Ishikawa (cell line): Measurements from ENCODE around the gene ATP6V0E2.

Experiments
- CEBPB ChIP-seq: IDR thresholded peaks from 2 replicates; pipeline ENCODE4 v1.6.1; 2012
- EGR1 ChIP-seq: IDR thresholded peaks from 2 replicates; pipeline ENCODE4 v1.6.1; 2012
- EP300 ChIP-seq: IDR thresholded peaks from 2 replicates; pipeline ENCODE4 v1.6.1; 2012; ENCODE audit warnings: borderline replicate concordance
- FOXM1 ChIP-seq: IDR thresholded peaks from 2 replicates; pipeline ENCODE4 v1.6.1; 2012; ENCODE audit warnings: low read depth, borderline replicate concordance
- RAD21 ChIP-seq: IDR thresholded peaks from 2 replicates; pipeline ENCODE4 v1.6.1; 2012; ENCODE audit warnings: low read depth
- TAF1 ChIP-seq: IDR thresholded peaks from 2 replicates; pipeline ENCODE4 v1.6.1; 2012; ENCODE audit warnings: low read depth, mild to moderate bottlenecking
- TEAD4 ChIP-seq: IDR thresholded peaks from 2 replicates; pipeline ENCODE4 v1.6.1; 2012
- YY1 ChIP-seq: IDR thresholded peaks from 2 replicates; pipeline ENCODE4 v1.6.1; 2012; ENCODE audit warnings: low read depth
- TF ChIP-seq, protein P1 (sequence below): IDR thresholded peaks from 2 replicates; pipeline ENCODE4 v1.6.1; 2012
- TF ChIP-seq, protein P2 (sequence below): IDR thresholded peaks from 2 replicates; pipeline ENCODE4 v1.6.1; 2012; ENCODE audit warnings: low read depth, mild to moderate bottlenecking

DNA sequence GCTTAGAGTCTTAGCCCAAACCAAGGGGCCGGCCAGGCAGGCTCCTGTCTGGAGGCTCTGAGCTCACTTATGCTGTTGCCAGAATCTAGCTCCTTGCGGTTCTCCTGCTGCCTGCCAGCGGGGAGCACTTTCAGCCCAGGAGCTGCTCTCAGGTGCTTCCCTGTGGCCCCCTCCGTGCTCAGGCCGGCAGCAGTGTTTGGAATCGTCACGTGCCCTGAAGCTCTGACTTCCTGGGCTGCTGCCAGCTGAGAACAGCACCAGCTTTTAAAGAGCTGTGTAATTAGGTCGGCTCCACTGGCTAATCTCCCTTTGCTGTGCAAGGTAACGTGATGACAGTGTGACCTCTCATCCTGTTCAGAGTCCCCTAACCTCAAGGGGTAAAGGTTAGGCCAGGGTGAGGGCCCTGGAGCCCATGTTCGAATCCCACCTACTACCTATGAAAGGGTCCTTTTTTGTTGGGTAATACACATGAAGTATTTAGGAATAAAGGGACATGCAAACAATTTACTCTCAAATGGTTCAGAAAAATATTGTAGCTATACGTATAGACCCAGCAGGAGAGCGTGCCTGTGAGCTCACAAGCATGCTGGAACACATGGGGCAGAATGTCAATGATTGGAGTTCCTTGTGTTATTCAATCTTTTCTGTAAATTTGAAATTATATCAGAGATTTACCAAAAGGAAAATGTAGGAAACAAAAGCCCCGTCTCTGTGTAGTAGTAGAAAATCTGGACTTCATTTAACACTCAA, 19.0 kb upstream of the ATP6V0E2 start:
- TF ChIP-seq TEAD4 = 0 out of 2 replicates have a peak, but pooled peaks have one; percentile 30
- no peak for TF ChIP-seq EGR1
- no peak for TF ChIP-seq CEBPB
- no peak; the same call in 1 of the 2 replicates for TF ChIP-seq RAD21
- TF ChIP-seq, protein P1, sequence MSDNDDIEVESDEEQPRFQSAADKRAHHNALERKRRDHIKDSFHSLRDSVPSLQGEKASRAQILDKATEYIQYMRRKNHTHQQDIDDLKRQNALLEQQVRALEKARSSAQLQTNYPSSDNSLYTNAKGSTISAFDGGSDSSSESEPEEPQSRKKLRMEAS = peak; percentile 65; the same call in 1 of the 2 replicates
- no peak for TF ChIP-seq TAF1
- TF ChIP-seq, protein P2, sequence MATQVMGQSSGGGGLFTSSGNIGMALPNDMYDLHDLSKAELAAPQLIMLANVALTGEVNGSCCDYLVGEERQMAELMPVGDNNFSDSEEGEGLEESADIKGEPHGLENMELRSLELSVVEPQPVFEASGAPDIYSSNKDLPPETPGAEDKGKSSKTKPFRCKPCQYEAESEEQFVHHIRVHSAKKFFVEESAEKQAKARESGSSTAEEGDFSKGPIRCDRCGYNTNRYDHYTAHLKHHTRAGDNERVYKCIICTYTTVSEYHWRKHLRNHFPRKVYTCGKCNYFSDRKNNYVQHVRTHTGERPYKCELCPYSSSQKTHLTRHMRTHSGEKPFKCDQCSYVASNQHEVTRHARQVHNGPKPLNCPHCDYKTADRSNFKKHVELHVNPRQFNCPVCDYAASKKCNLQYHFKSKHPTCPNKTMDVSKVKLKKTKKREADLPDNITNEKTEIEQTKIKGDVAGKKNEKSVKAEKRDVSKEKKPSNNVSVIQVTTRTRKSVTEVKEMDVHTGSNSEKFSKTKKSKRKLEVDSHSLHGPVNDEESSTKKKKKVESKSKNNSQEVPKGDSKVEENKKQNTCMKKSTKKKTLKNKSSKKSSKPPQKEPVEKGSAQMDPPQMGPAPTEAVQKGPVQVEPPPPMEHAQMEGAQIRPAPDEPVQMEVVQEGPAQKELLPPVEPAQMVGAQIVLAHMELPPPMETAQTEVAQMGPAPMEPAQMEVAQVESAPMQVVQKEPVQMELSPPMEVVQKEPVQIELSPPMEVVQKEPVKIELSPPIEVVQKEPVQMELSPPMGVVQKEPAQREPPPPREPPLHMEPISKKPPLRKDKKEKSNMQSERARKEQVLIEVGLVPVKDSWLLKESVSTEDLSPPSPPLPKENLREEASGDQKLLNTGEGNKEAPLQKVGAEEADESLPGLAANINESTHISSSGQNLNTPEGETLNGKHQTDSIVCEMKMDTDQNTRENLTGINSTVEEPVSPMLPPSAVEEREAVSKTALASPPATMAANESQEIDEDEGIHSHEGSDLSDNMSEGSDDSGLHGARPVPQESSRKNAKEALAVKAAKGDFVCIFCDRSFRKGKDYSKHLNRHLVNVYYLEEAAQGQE = no peak
- no peak; the same call in 1 of the 2 replicates for TF ChIP-seq EP300
- no peak for TF ChIP-seq YY1
- no peak for TF ChIP-seq FOXM1
